ENCODE results near the gene HOMER2.
A peak's percentile ranks its signal among the peaks of the same experiment; 100 is the strongest.
"Not testable (repeated sequence)": the region's sequence is repeated elsewhere in the genome, so short reads cannot be mapped to it uniquely, and the experiment has no call there.

Gene HOMER2

GRCh38 chr15:82830427-82831173, 121.9 kb downstream of the HOMER2 start:
- no peak for DNase-seq

GRCh38 chr15:82829234-82829633, 123.3 kb downstream of the HOMER2 start:
- DNase-seq = no peak

GRCh38 chr15:82828075-82828474, 124.4 kb downstream of the HOMER2 start:
- DNase-seq = no peak

- DNase-seq = no peak
Observed at GRCh38 chr15:82823049-82823448, 129.5 kb downstream of the HOMER2 start.

GRCh38 chr15:82821851-82822250, 130.7 kb downstream of the HOMER2 start:
- not testable (repeated sequence) for DNase-seq

GRCh38 chr15:82821396-82821795, 131.1 kb downstream of the HOMER2 start:
- DNase-seq = not testable (repeated sequence)

GRCh38 chr15:82820128-82820527, 132.4 kb downstream of the HOMER2 start:
- no peak for DNase-seq

- no peak for DNase-seq
Observed at GRCh38 chr15:82812994-82813393, 139.5 kb downstream of the HOMER2 start.

GRCh38 chr15:82810890-82811426, 141.6 kb downstream of the HOMER2 start:
- peak in 5 of 6 experiments; percentile 47 to 71 (median 54) for DNase-seq

- peak; percentile 8 to 65 (median 44) for DNase-seq
Observed at GRCh38 chr15:82810061-82810889, 142.2 kb downstream of the HOMER2 start.

GRCh38 chr15:82809308-82810060, 143.0 kb downstream of the HOMER2 start, which contains the start of gene WHAMM:
TSS of gene WHAMM (plus strand) at chr15:82809628. CDS start at chr15:82809727, 99 bp downstream.
- DNase-seq = peak; percentile 89 to 96 (median 92)

GRCh38 chr15:82808634-82809041, 143.9 kb downstream of the HOMER2 start:
- DNase-seq = no peak

- no peak for DNase-seq
Observed at GRCh38 chr15:82807920-82808633, 144.4 kb downstream of the HOMER2 start.

GRCh38 chr15:82805994-82806406, 146.5 kb downstream of the HOMER2 start, which contains the start of gene FSD2:
TSS of gene FSD2 (minus strand) at chr15:82806069. CDS start at chr15:82787390, 18,679 bp downstream.
- DNase-seq = no peak

GRCh38 chr15:82804575-82804949, 148.0 kb downstream of the HOMER2 start:
- DNase-seq = no peak

- no peak for DNase-seq
Observed at GRCh38 chr15:82803793-82804574, 148.5 kb downstream of the HOMER2 start.

GRCh38 chr15:82802497-82802896, 150.0 kb downstream of the HOMER2 start:
- no peak for DNase-seq

- DNase-seq = no peak
Observed at GRCh38 chr15:82799183-82799841, 153.2 kb downstream of the HOMER2 start.
